Fibroblast of lung (primary cell): Measurements from ENCODE around the gene METTL15. TPM values are rescaled to one million over a fixed set of nuclear protein-coding genes. Genes with fewer than 3 reads are reported as not detected.

ENCODE experiments used
- DNase-seq, 2 donors: peaks; one replicate each; pipeline versions ENCODE4 v3.0.0 to v3.0.0-alpha.2; 2010; ENCODE audit warnings: low read depth in 2 of 2
- H2AFZ ChIP-seq: 2 replicates; pipeline ENCODE4 v1.5.1; 2012; ENCODE audit warnings: low read length, control low read depth, inconsistent platforms
- H3K27ac ChIP-seq: 2 replicates; pipeline ENCODE4 v1.5.1; 2011; ENCODE audit warnings: low read length, control low read depth; ENCODE audit not compliant: insufficient read depth
- H3K27me3 ChIP-seq: 2 replicates; pipeline ENCODE4 v1.5.1; 2011; ENCODE audit warnings: mild to moderate bottlenecking, low read length; ENCODE audit not compliant: control insufficient read depth, insufficient read depth
- H3K36me3 ChIP-seq: 2 replicates; pipeline ENCODE4 v1.5.1; 2011; ENCODE audit warnings: low read length; ENCODE audit not compliant: control insufficient read depth, insufficient read depth
- H3K4me1 ChIP-seq: 2 replicates; pipeline ENCODE4 v1.5.1; 2011; ENCODE audit warnings: low read length; ENCODE audit not compliant: control insufficient read depth, insufficient read depth; ENCODE audit errors: extremely low read depth
- H3K4me2 ChIP-seq: 2 replicates; pipeline ENCODE4 v1.5.1; 2011; ENCODE audit warnings: low read length, control low read depth; ENCODE audit not compliant: insufficient read depth; ENCODE audit errors: extremely low read depth
- H3K4me3 ChIP-seq, 4 experiments: fragments of 200-600 bp in 1 of 4; sonication (generic) in 1 of 4; replicated peaks in 1 of 4; 2 replicates each; pipeline ENCODE4 v1.5.1; 2011 to 2016; ENCODE audit warnings: low read length in 4 of 4, low read depth in 3 of 4, mild to moderate bottlenecking in 3 of 4, control low read depth in 2 of 4, inconsistent platforms in 1 of 4, mixed read lengths in 1 of 4; ENCODE audit not compliant: insufficient read depth in 1 of 4; ENCODE audit errors: control extremely low read depth in 1 of 4
- H3K79me2 ChIP-seq: 2 replicates; pipeline ENCODE4 v1.5.1; 2012; ENCODE audit warnings: mild to moderate bottlenecking, low read length, inconsistent platforms; ENCODE audit not compliant: control insufficient read depth, insufficient read depth
- H3K9ac ChIP-seq: 2 replicates; pipeline ENCODE4 v1.5.1; 2011; ENCODE audit warnings: mild to moderate bottlenecking, low read length, control low read depth; ENCODE audit not compliant: insufficient read depth
- H3K9me3 ChIP-seq: 2 replicates; pipeline ENCODE4 v1.5.1; 2012; ENCODE audit warnings: low read depth, low read length; ENCODE audit not compliant: control insufficient read depth, insufficient read depth
- H4K20me1 ChIP-seq: 2 replicates; pipeline ENCODE4 v1.5.1; 2011; ENCODE audit warnings: low read length; ENCODE audit not compliant: control insufficient read depth, insufficient read depth; ENCODE audit errors: extremely low read depth
- EZH2 ChIP-seq: IDR thresholded peaks from 2 replicates; pipeline ENCODE4 v1.5.1; 2012; ENCODE audit warnings: low read length, control low read depth, mild to moderate bottlenecking; ENCODE audit errors: missing control alignments
- polyA plus RNA-seq, 2 donors: library from polyadenylated mRNA; depleted of rRNA in 1 of 2; stranded (reverse) in 1 of 2; unstranded in 1 of 2; fragments of >200 nt; gene quantifications; 2 replicates each; pipeline ENCODE4 v1.2.1, GENCODE V29; 2011 to 2012; ENCODE audit warnings: missing spikeins in 1 of 2
- total RNA-seq: library from RNA; depleted of rRNA; stranded (reverse); fragments of >200 nt; gene quantifications from 2 replicates; pipeline ENCODE4 v1.2.1, GENCODE V29; 2014
- TF ChIP-seq, protein P1 (sequence below), 2 donors: IDR thresholded peaks in 1 of 2; conservative IDR thresholded peaks in 1 of 2; 1 replicate in 1 of 2; 2 replicates in 1 of 2; pipeline ENCODE4 v1.5.1; 2011 to 2012; ENCODE audit warnings: low read length in 2 of 2, control low read depth in 1 of 2, inconsistent platforms in 1 of 2, low read depth in 1 of 2, mild to moderate bottlenecking in 1 of 2

METTL15 gene
- total and polyA plus RNA-seq, 2 donors (not counting 1 experiment from before 2014, with no cell fraction given): 8.8 to 28.4 TPM

DNA sequence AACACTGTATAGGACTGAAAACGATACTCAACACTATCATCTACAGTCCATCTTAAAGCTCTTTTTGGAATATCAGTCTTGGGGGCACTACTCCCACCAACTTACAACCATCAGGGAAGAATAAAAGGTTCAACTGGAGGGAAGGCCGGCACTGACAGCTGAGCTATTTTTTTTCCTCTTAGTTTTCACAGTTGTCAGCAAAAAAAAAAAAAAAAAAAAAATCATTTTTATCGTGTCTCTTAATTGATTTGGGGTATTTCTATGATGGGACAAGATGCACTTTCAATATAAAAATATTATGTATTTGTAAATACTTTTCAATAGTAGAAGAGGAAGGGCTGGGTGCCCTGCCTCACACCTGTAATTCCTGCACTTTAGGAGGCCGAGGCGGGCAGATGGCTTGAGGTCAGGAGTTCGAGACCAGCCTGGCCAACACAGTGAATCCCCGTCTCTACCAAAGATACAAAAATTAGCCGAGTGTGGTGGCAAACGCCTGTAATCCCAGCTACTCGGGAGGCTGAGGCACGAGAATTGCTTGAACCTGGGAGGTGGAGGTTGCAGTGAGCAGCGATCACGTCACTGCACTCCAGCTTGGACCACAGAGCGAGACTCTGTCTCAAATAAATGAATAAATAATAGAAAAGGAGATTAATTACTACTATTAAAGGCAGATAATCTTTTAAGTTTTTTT is 1.7 kb upstream of the METTL15 start:
- Histone ChIP-seq H3K79me2 (peaks cover 71% of the 10 kb centered on the region), H2AFZ (no peak overlapping the region), H3K9ac (peak overlapping the region; percentile 75), H3K27me3 (no peaks in the 10 kb centered on the region), H4K20me1 (no peaks in the 10 kb centered on the region), H3K4me2 (peak overlapping the region; percentile 91), H3K4me1 (no peaks in the 10 kb centered on the region), H3K36me3 (no peaks in the 10 kb centered on the region), H3K27ac (peak overlapping the region; percentile 99), H3K4me3 (peak overlapping the region; percentile 76 to 95 (median 77)), H3K9me3 (no peaks in the 10 kb centered on the region)
- TF ChIP-seq, protein P1, sequence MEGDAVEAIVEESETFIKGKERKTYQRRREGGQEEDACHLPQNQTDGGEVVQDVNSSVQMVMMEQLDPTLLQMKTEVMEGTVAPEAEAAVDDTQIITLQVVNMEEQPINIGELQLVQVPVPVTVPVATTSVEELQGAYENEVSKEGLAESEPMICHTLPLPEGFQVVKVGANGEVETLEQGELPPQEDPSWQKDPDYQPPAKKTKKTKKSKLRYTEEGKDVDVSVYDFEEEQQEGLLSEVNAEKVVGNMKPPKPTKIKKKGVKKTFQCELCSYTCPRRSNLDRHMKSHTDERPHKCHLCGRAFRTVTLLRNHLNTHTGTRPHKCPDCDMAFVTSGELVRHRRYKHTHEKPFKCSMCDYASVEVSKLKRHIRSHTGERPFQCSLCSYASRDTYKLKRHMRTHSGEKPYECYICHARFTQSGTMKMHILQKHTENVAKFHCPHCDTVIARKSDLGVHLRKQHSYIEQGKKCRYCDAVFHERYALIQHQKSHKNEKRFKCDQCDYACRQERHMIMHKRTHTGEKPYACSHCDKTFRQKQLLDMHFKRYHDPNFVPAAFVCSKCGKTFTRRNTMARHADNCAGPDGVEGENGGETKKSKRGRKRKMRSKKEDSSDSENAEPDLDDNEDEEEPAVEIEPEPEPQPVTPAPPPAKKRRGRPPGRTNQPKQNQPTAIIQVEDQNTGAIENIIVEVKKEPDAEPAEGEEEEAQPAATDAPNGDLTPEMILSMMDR (conservative IDR thresholded peaks at IDR 0.05 in 1 of 2, IDR thresholded peaks at IDR 0.05 in 1 of 2; ENCODE audit: low read depth in 1 of 2, low read length in 2 of 2): no peak
- TF ChIP-seq EZH2: no peak
- DNase-seq: no peak

GRCh38 chr11:28107191-28107749 is 918 bp upstream of the METTL15 start:
- Histone ChIP-seq H3K27ac (peak overlapping the region; percentile 99), H2AFZ (no peak overlapping the region), H3K4me3 (peak overlapping the region; percentile 76 to 95 (median 77)), H3K27me3 (no peaks in the 10 kb centered on the region), H4K20me1 (no peaks in the 10 kb centered on the region), H3K4me2 (peak overlapping the region; percentile 91), H3K4me1 (no peaks in the 10 kb centered on the region), H3K36me3 (no peaks in the 10 kb centered on the region), H3K79me2 (peaks cover 71% of the 10 kb centered on the region), H3K9me3 (no peaks in the 10 kb centered on the region), H3K9ac (peak overlapping the region; percentile 75)
- TF ChIP-seq, protein P1 (conservative IDR thresholded peaks at IDR 0.05 in 1 of 2, IDR thresholded peaks at IDR 0.05 in 1 of 2; ENCODE audit: low read depth in 1 of 2, low read length in 2 of 2): no peak
- no peak for TF ChIP-seq EZH2
- DNase-seq: no peak

DNA sequence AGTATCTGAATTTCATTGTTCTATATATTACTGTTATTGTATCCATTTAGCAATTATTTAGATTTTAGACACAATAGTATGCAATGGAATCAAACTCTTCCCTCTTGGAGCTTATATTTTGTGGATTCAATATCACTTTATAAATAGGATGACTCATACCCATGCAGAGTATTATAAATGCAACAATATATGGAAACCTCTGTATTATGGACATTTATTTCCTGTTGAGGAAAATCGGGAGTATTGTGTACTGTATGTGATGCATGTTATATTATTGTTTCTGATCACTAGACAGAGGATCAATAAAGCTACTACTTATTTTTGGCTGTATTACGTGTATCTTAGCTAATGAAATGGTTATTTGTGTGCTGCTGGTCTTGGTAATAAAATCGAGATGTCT is 770 bp downstream of the METTL15 start:
- no peaks in the 10 kb centered on the region for H3K4me1 ChIP-seq
- H3K27ac ChIP-seq: peak overlapping the region; percentile 99
- H4K20me1 ChIP-seq: no peaks in the 10 kb centered on the region
- TF ChIP-seq, protein P1 (conservative IDR thresholded peaks at IDR 0.05 in 1 of 2, IDR thresholded peaks at IDR 0.05 in 1 of 2; ENCODE audit: low read depth in 1 of 2, low read length in 2 of 2): no peak
- no peak for TF ChIP-seq EZH2
- H3K36me3 ChIP-seq: no peaks in the 10 kb centered on the region
- peaks cover 64% of the 10 kb centered on the region for H3K79me2 ChIP-seq
- no peak for DNase-seq
- H3K4me2 ChIP-seq: peak overlapping the region; percentile 84
- H2AFZ ChIP-seq: no peak overlapping the region
- no peaks in the 10 kb centered on the region for H3K27me3 ChIP-seq
- H3K9ac ChIP-seq: no peak overlapping the region
- no peaks in the 10 kb centered on the region for H3K9me3 ChIP-seq
- peak overlapping the region; percentile 59 to 95 (median 71) for H3K4me3 ChIP-seq
